Measurements from ENCODE around the gene TXNL4A.

DNA sequence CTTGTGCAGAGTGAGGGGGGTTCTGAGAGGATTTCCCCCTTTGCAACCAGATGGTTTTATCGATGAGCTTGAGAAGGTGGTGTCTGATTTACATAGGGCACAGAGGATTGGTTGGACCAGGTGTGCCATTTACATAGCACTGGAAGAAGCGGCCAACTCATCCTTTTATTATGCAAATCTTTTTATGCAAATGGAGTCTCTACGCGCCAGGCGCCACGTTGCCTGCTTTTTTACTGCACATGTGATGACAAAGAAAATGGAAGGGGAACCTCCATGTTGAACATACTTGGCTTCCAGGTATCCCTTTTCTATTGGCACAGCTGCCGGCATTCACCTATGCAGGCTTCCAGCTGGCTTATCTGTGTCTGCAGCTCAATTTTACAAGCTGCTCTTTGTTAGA is 18.4 kb upstream of the TXNL4A start:
- TF ChIP-seq, protein P1, sequence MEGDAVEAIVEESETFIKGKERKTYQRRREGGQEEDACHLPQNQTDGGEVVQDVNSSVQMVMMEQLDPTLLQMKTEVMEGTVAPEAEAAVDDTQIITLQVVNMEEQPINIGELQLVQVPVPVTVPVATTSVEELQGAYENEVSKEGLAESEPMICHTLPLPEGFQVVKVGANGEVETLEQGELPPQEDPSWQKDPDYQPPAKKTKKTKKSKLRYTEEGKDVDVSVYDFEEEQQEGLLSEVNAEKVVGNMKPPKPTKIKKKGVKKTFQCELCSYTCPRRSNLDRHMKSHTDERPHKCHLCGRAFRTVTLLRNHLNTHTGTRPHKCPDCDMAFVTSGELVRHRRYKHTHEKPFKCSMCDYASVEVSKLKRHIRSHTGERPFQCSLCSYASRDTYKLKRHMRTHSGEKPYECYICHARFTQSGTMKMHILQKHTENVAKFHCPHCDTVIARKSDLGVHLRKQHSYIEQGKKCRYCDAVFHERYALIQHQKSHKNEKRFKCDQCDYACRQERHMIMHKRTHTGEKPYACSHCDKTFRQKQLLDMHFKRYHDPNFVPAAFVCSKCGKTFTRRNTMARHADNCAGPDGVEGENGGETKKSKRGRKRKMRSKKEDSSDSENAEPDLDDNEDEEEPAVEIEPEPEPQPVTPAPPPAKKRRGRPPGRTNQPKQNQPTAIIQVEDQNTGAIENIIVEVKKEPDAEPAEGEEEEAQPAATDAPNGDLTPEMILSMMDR (IDR thresholded peaks at IDR 0.05): no peak
- TF ChIP-seq POLR2A (IDR thresholded peaks at IDR 0.05) (no peak), EP300 (IDR thresholded peaks at IDR 0.05; ENCODE audit: low read depth) (no peak), POLR2AphosphoS5 (IDR thresholded peaks at IDR 0.05) (no peak)
